Ovary (tissue), 3 donors: ENCODE data around the gene TMEM50A.
"Not testable (repeated sequence)": the region's sequence is repeated elsewhere in the genome, so short reads cannot be mapped to it uniquely, and the experiment has no call there.

Experiments used
- EP300 ChIP-seq: sonication (generic); formaldehyde crosslinking; IDR thresholded peaks from one replicate; pipeline ENCODE4 v1.6.1; 2017; ENCODE audit warnings: antibody characterized with exemption
- TF ChIP-seq, protein P1 (sequence below), 3 donors: fragments of 450-650 bp in 2 of 3; fragments of 200-600 bp in 1 of 3; IDR thresholded peaks; one replicate each; pipeline versions ENCODE4 v1.5.1 to v1.8.0; 2016 to 2022; ENCODE audit warnings: antibody characterized with exemption in 3 of 3, mild to moderate bottlenecking in 1 of 3
- donor health status: DM: no; HTN: no; CAD: no.

DNA sequence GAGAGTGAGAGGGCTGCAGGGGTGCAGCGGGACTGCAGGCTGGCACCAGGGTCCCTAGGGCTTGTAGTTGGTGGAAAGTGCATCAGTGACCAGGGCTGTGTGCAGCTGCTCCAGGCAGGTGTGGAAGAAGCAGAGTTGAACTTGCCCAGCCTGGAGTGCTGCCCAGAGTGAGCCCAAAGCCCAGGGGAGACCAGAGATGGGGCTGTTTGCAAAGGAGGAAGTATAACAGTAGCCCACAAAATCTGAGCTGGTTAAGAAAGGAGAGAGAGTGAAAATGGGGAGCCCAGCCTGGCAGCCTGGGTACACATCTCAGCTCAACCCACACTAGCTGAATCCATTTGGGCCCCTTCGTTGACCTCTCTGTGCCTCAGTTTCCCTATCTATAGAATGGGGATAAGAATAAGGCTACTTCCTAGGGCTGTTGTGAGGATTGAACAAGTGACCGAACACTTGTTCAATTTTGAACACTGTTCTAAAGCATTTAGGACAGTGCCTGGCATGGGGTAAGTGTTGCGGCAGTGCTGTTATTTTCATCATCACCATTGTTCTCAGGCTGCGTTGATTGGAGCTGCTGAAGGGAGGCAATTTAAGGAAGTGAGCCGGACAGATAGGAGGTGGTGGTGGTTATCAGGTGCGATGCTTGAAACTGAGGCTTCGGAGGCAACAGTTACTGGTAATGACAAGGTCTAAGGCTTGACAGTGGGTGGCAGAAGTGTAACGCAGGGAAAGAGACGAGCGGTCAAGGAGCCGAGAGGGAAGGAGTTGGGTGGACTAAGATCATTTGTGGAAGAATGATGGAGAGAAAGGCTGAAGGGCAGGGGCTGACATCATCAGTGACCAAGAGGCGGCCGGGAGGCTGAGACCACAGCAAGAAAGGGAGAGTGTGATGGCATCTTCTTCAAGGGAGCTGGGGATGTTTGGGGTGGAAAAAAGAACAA is 43.0 kb upstream of the TMEM50A start:
- not testable (repeated sequence) for TF ChIP-seq EP300
- TF ChIP-seq, protein P1, sequence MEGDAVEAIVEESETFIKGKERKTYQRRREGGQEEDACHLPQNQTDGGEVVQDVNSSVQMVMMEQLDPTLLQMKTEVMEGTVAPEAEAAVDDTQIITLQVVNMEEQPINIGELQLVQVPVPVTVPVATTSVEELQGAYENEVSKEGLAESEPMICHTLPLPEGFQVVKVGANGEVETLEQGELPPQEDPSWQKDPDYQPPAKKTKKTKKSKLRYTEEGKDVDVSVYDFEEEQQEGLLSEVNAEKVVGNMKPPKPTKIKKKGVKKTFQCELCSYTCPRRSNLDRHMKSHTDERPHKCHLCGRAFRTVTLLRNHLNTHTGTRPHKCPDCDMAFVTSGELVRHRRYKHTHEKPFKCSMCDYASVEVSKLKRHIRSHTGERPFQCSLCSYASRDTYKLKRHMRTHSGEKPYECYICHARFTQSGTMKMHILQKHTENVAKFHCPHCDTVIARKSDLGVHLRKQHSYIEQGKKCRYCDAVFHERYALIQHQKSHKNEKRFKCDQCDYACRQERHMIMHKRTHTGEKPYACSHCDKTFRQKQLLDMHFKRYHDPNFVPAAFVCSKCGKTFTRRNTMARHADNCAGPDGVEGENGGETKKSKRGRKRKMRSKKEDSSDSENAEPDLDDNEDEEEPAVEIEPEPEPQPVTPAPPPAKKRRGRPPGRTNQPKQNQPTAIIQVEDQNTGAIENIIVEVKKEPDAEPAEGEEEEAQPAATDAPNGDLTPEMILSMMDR (IDR thresholded peaks at IDR 0.05), result not testable (repeated sequence)
